ENCODE measurements around the gene NKAP. TPM values are rescaled to one million over a fixed set of nuclear protein-coding genes. Genes with fewer than 3 reads are reported as not detected.

Gene NKAP
- total RNA-seq (2022) (9.8 and 10.0 TPM in 2 replicates), Bru-seq, nascent RNA (percentile 60 among the genes with signal in this experiment), BruChase-seq, experiment 1, labeled RNA remaining after a 6-hour chase (percentile 66 among the genes with signal in this experiment), BruChase-seq, experiment 2, labeled RNA remaining after a 2-hour chase (percentile 59 among the genes with signal in this experiment)
- long read RNA-seq, full-length matches to known transcripts, result 40 of 45 reads
- long read RNA-seq, partial matches to known transcripts, result 3 of 45 reads
- long read RNA-seq, other reads (novel, unspliced or antisense), result 2 of 45 reads

- Mint-ChIP-seq H3K27ac (ENCODE audit: unreplicated experiment) (peak within 1 kb of the TSS; percentile 92), H3K4me1 (ENCODE audit: low read depth, unreplicated experiment) (peaks cover 7% of the 10 kb centered on the region), H3K36me3 (ENCODE audit: insufficient read depth, unreplicated experiment) (peaks cover 18% of the 10 kb centered on the region), H3K27me3 (ENCODE audit: unreplicated experiment) (peaks cover 6% of the 10 kb centered on the region), H3K9me3 (ENCODE audit: low read depth, unreplicated experiment) (no peaks in the 10 kb centered on the region), H3K4me3 (ENCODE audit: low read depth, unreplicated experiment) (peak within 1 kb of the TSS; percentile 96)
- peak; percentile 84 for DNase-seq
- no peak for TF ChIP-seq CTCF (IDR thresholded peaks at IDR 0.05; ENCODE audit: unreplicated experiment)
- intact Hi-C loops (cut with micrococcal nuclease; ENCODE audit: unreplicated experiment), result no loop called here
- CTCF ChIA-PET, result interaction anchor here (0.5 kb wide), 1 partner anchor 823 kb away, joined by 3 read pairs; no protein-coding TSS in a partner anchor
- BruUV-seq (replicated peaks), result no TSS peak
These were observed at the start of gene NKAP for GRCh38 chrX:119943185-119943988. Gene NKAP, minus strand, starts transcription at chrX:119943751. Its CDS starts 146 bp downstream, at chrX:119943605.

GRCh38 chrX:119991005-119991787 lies 47.6 kb upstream of the NKAP start:
- CTCF ChIA-PET, result no interaction called here
- intact Hi-C loops (cut with micrococcal nuclease; ENCODE audit: unreplicated experiment), result no loop called here
- no peaks in the 10 kb centered on the region for H3K9me3 Mint-ChIP-seq (ENCODE audit: low read depth, unreplicated experiment)
- H3K4me1 Mint-ChIP-seq (ENCODE audit: low read depth, unreplicated experiment), result no peaks in the 10 kb centered on the region
- DNase-seq, result no peak
- H3K27ac Mint-ChIP-seq (ENCODE audit: unreplicated experiment), result no peak overlapping the region
- BruUV-seq (replicated peaks), result no TSS peak
- H3K27me3 Mint-ChIP-seq (ENCODE audit: unreplicated experiment), result peaks cover 78% of the 10 kb centered on the region
- no peaks in the 10 kb centered on the region for H3K36me3 Mint-ChIP-seq (ENCODE audit: insufficient read depth, unreplicated experiment)
- no peak for TF ChIP-seq CTCF (IDR thresholded peaks at IDR 0.05; ENCODE audit: unreplicated experiment)
- no peak overlapping the region for H3K4me3 Mint-ChIP-seq (ENCODE audit: low read depth, unreplicated experiment)

GRCh38 chrX:119990556-119991004 lies 47.0 kb upstream of the NKAP start:
- no peak for TF ChIP-seq CTCF (IDR thresholded peaks at IDR 0.05; ENCODE audit: unreplicated experiment)
- CTCF ChIA-PET, result no interaction called here
- BruUV-seq (replicated peaks), result no TSS peak
- H3K4me1 Mint-ChIP-seq (ENCODE audit: low read depth, unreplicated experiment), result no peaks in the 10 kb centered on the region
- peaks cover 72% of the 10 kb centered on the region for H3K27me3 Mint-ChIP-seq (ENCODE audit: unreplicated experiment)
- no peak for DNase-seq
- H3K9me3 Mint-ChIP-seq (ENCODE audit: low read depth, unreplicated experiment), result no peaks in the 10 kb centered on the region
- intact Hi-C loops (cut with micrococcal nuclease; ENCODE audit: unreplicated experiment), result no loop called here
- no peak overlapping the region for H3K4me3 Mint-ChIP-seq (ENCODE audit: low read depth, unreplicated experiment)
- H3K27ac Mint-ChIP-seq (ENCODE audit: unreplicated experiment), result no peak overlapping the region
- no peaks in the 10 kb centered on the region for H3K36me3 Mint-ChIP-seq (ENCODE audit: insufficient read depth, unreplicated experiment)

GRCh38 chrX:119989905-119990555 lies 46.5 kb upstream of the NKAP start:
- H3K27ac Mint-ChIP-seq (ENCODE audit: unreplicated experiment), result no peak overlapping the region
- H3K9me3 Mint-ChIP-seq (ENCODE audit: low read depth, unreplicated experiment), result no peaks in the 10 kb centered on the region
- intact Hi-C loops (cut with micrococcal nuclease; ENCODE audit: unreplicated experiment), result no loop called here

More at GRCh38 chrX:119989905-119990555, 46.5 kb upstream of the NKAP start:
- TF ChIP-seq CTCF (IDR thresholded peaks at IDR 0.05; ENCODE audit: unreplicated experiment), result no peak
- Mint-ChIP-seq H3K4me3 (ENCODE audit: low read depth, unreplicated experiment) (no peak overlapping the region), H3K4me1 (ENCODE audit: low read depth, unreplicated experiment) (no peaks in the 10 kb centered on the region), H3K36me3 (ENCODE audit: insufficient read depth, unreplicated experiment) (no peaks in the 10 kb centered on the region), H3K27me3 (ENCODE audit: unreplicated experiment) (peaks cover 66% of the 10 kb centered on the region)
- DNase-seq, result no peak
- BruUV-seq (replicated peaks), result no TSS peak
- CTCF ChIA-PET, result no interaction called here
